Transverse colon (tissue), 3 donors: ENCODE measurements around the gene GLRA3.

Experiments
- EP300 ChIP-seq: sonication (generic); formaldehyde crosslinking; IDR thresholded peaks from one replicate; pipeline ENCODE4 v1.6.1; 2017; ENCODE audit warnings: antibody characterized with exemption, low read depth
- POLR2A ChIP-seq: fragments of 450-650 bp; IDR thresholded peaks from one replicate; pipeline ENCODE4 v1.6.1; 2016; ENCODE audit warnings: antibody characterized with exemption, mild to moderate bottlenecking, moderate library complexity
- TF ChIP-seq, protein P1 (sequence below), 5 experiments: fragments of 200-600 bp in 3 of 5; fragments of 450-650 bp in 2 of 5; sonication (generic) in 3 of 5; IDR thresholded peaks; 1 replicate in 2 of 5; 2 replicates in 3 of 5; pipeline ENCODE4 v1.5.1; 2016 to 2017; ENCODE audit warnings: antibody characterized with exemption in 5 of 5, inconsistent platforms in 3 of 5, mild to moderate bottlenecking in 2 of 5, moderate library complexity in 1 of 5

DNA sequence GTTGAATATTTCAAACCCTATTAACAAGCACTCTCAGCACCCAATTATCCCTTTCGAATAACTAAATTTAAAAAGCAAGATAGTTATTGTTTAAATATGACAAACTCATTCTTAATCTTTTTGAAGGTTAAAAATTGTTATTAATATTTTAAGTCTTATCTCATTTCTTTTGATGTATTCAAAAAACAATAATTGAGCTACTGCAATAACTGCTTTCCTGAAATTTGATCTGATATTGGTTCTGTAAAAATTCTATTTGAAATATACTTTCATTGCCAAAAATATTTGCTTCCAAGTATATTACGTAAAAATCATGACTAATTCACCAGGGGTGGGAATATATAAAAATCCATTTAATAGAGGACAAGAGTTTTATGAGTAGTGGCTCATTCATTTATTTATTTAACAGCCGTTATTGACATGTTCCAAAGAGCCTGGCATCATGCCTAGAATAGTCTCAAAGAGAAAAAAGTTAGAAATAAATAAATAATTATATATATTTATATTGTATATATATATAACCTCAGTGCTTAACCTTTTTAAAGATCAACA, 34.4 kb downstream of the GLRA3 start:
- TF ChIP-seq, protein P1, sequence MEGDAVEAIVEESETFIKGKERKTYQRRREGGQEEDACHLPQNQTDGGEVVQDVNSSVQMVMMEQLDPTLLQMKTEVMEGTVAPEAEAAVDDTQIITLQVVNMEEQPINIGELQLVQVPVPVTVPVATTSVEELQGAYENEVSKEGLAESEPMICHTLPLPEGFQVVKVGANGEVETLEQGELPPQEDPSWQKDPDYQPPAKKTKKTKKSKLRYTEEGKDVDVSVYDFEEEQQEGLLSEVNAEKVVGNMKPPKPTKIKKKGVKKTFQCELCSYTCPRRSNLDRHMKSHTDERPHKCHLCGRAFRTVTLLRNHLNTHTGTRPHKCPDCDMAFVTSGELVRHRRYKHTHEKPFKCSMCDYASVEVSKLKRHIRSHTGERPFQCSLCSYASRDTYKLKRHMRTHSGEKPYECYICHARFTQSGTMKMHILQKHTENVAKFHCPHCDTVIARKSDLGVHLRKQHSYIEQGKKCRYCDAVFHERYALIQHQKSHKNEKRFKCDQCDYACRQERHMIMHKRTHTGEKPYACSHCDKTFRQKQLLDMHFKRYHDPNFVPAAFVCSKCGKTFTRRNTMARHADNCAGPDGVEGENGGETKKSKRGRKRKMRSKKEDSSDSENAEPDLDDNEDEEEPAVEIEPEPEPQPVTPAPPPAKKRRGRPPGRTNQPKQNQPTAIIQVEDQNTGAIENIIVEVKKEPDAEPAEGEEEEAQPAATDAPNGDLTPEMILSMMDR (IDR thresholded peaks at IDR 0.05), result no peak
- TF ChIP-seq EP300 (no peak), POLR2A (no peak)
